ENCODE results near the gene SPIB.
A peak's percentile ranks its signal among the peaks of the same experiment; 100 is the strongest.
"Not testable (repeated sequence)": the region's sequence is repeated elsewhere in the genome, so short reads cannot be mapped to it uniquely, and the experiment has no call there.

Gene SPIB

GRCh38 chr19:50418176-50419021, at the start of gene SPIB:
Gene SPIB (plus strand): TSS chr19:50418938. CDS start chr19:50418963, 25 bp downstream.
- DNase-seq: no peak

- DNase-seq: no peak
Observed at GRCh38 chr19:50371914-50372475, 46.7 kb upstream of the SPIB start.

- DNase-seq: peak; percentile 77 to 86
Observed at GRCh38 chr19:50376166-50377050, 42.3 kb upstream of the SPIB start, which contains the start of gene NR1H2. Gene NR1H2 (plus strand): TSS chr19:50376457. CDS start chr19:50377606, 1,149 bp downstream.

GRCh38 chr19:50377051-50377461, 41.7 kb upstream of the SPIB start:
- DNase-seq: no peak

GRCh38 chr19:50377517-50377916, 41.2 kb upstream of the SPIB start:
- no peak for DNase-seq

GRCh38 chr19:50378169-50378862, 40.4 kb upstream of the SPIB start:
- DNase-seq: no peak

- no peak for DNase-seq
Observed at GRCh38 chr19:50378863-50379236, 39.9 kb upstream of the SPIB start.

GRCh38 chr19:50379602-50380001, 39.1 kb upstream of the SPIB start:
- DNase-seq: no peak

- no peak for DNase-seq
Observed at GRCh38 chr19:50380137-50380536, 38.6 kb upstream of the SPIB start.

- no peak for DNase-seq
Observed at GRCh38 chr19:50380751-50381151, 38.0 kb upstream of the SPIB start.

- no peak for DNase-seq
Observed at GRCh38 chr19:50381881-50382729, 36.6 kb upstream of the SPIB start.

GRCh38 chr19:50383001-50383851, 35.5 kb upstream of the SPIB start:
- no peak for DNase-seq

GRCh38 chr19:50383852-50384684, 34.7 kb upstream of the SPIB start, which contains the start of gene POLD1:
Gene POLD1 (plus strand): TSS chr19:50384347. CDS start chr19:50398852, 14,505 bp downstream.
- peak; percentile 70 to 91 for DNase-seq

- DNase-seq: no peak
Observed at GRCh38 chr19:50384685-50385535, 33.8 kb upstream of the SPIB start.

GRCh38 chr19:50387176-50387867, 31.4 kb upstream of the SPIB start:
- DNase-seq: no peak

- no peak for DNase-seq
Observed at GRCh38 chr19:50387868-50388245, 30.9 kb upstream of the SPIB start.

GRCh38 chr19:50390295-50390694, 28.4 kb upstream of the SPIB start:
- DNase-seq: not testable (repeated sequence)

- DNase-seq: not testable (repeated sequence)
Observed at GRCh38 chr19:50390952-50391351, 27.8 kb upstream of the SPIB start.

All from SW 1271 (cell line).